Measurements from ENCODE around the gene LIPA. TPM values are rescaled to one million over a fixed set of nuclear protein-coding genes. Genes with fewer than 3 reads are reported as not detected.

LIPA gene
- total and polyA plus RNA-seq, 9 of the 15 experiments (the other 6 are each of a cell fraction or from before 2014, with no cell fraction given) = 0.07 to 0.40 (median 0.15) TPM; not detected in 1

DNA sequence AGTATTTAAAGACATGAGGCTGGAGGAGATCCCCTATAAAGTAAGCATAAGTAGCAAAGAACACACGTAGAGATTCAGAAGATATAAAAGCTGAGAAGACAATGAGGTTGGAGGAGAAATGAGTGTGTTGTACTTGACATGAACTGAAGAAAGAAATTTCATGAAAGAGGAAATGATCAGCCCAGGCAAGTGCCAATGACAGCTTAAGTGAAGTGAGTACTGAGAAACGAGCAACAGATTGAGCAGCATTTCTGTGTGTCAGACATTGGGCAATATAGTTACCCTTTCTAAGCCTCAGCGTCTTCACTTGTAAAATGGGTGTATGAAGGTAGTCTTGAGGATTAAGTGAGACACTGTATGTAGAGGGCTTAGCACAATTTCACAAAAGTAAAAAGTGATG, 4.8 kb upstream of the LIPA start (continued):
- TF ChIP-seq NR3C1 (CRISPR knock-in tag; IDR thresholded peaks at IDR 0.05) (no peak), ZNF551 (CRISPR knock-in tag; IDR thresholded peaks at IDR 0.05) (no peak), RUNX1 (IDR thresholded peaks at IDR 0.05; ENCODE audit: low read depth) (no peak), ZNF57 (CRISPR knock-in tag; IDR thresholded peaks at IDR 0.05) (no peak), ARHGAP35 (IDR thresholded peaks at IDR 0.05; ENCODE audit: partially characterized antibody) (no peak)
- TF ChIP-seq, protein P1, sequence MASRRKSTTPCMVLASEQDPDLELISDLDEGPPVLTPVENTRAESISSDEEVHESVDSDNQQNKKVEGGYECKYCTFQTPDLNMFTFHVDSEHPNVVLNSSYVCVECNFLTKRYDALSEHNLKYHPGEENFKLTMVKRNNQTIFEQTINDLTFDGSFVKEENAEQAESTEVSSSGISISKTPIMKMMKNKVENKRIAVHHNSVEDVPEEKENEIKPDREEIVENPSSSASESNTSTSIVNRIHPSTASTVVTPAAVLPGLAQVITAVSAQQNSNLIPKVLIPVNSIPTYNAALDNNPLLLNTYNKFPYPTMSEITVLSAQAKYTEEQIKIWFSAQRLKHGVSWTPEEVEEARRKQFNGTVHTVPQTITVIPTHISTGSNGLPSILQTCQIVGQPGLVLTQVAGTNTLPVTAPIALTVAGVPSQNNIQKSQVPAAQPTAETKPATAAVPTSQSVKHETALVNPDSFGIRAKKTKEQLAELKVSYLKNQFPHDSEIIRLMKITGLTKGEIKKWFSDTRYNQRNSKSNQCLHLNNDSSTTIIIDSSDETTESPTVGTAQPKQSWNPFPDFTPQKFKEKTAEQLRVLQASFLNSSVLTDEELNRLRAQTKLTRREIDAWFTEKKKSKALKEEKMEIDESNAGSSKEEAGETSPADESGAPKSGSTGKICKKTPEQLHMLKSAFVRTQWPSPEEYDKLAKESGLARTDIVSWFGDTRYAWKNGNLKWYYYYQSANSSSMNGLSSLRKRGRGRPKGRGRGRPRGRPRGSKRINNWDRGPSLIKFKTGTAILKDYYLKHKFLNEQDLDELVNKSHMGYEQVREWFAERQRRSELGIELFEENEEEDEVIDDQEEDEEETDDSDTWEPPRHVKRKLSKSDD (conservative IDR thresholded peaks at IDR 0.05; ENCODE audit: low read length) = no peak

DNA sequence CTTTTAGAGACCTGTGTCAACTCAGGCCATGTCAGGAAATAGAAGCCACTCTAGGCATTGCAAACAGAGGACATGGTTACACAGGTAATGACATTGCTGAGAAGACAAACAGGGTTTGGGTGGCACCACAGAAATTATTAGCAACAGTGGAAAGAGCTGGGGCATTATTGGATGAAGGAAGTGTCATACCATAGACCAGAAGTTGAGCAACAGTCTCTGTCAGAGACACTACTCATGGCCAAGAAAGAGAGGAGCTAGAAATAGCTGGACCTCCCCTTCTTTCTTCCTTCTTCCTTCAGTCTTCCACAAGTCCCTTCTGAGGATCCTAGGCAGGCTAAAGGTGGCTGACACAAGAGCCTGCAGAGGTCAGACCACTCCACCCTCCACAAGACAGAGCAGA, 4.2 kb upstream of the LIPA start:
- Histone ChIP-seq H4K20me1 (replicated peaks; ENCODE audit: control insufficient read depth, insufficient read depth, low read length) (no peaks in the 10 kb centered on the region), H3K79me2 (ENCODE audit: control insufficient read depth, insufficient read depth, low read length) (no peaks in the 10 kb centered on the region), H3K4me2 (ENCODE audit: insufficient read depth, low read length) (no peak overlapping the region), H3K9me1 (ENCODE audit: control insufficient read depth, insufficient read depth, low read length) (no peaks in the 10 kb centered on the region), H3K4me1 (replicated peaks in 1 of 2; ENCODE audit: control insufficient read depth in 2 of 2, insufficient read depth in 2 of 2, low read length in 2 of 2) (peaks cover 0 to 6% of the 10 kb centered on the region in 2 experiments; a peak in 2 of 5 replicates), H3K27me3 (ENCODE audit: control insufficient read depth in 2 of 2, insufficient read depth in 2 of 2, low read length in 2 of 2) (no peaks in the 10 kb centered on the region), H3K9me3 (replicated peaks; ENCODE audit: control insufficient read depth, insufficient read depth, low read depth, low read length) (no peaks in the 10 kb centered on the region), H3K9ac (ENCODE audit: insufficient read depth in 1 of 2, low read depth in 2 of 2, low read length in 2 of 2) (no peak overlapping the region), H3K4me3 (no peak overlapping the region), H3K36me3 (ENCODE audit: control insufficient read depth, insufficient read depth, low read length) (no peaks in the 10 kb centered on the region), H2AFZ (ENCODE audit: low read depth, low read length) (no peak overlapping the region), H3K27ac (ENCODE audit: extremely low read depth, low read depth, low read length) (no peak overlapping the region)
- no peak for FAIRE-seq
- no peak for DNase-seq (ENCODE audit: extremely low read depth in 1 of 4, low spot score in 3 of 4)
- in situ Hi-C loops (cut with MboI) (no loop called here), intact Hi-C loops (cut with micrococcal nuclease) (no loop called here)
- TF ChIP-seq POLR2G (IDR thresholded peaks at IDR 0.05; ENCODE audit: low read depth, low read length) (no peak), ZNF655 (CRISPR knock-in tag; IDR thresholded peaks at IDR 0.05) (no peak), FOXP1 (CRISPR knock-in tag; IDR thresholded peaks at IDR 0.05) (no peak), MBD2 (IDR thresholded peaks at IDR 0.05; ENCODE audit: borderline replicate concordance, low read depth) (no peak), ZNF146 (CRISPR knock-in tag; IDR thresholded peaks at IDR 0.05; ENCODE audit: unreplicated experiment) (no peak), U2AF2 (optimal IDR thresholded peaks at IDR 0.05; ENCODE audit: low read depth, low read length) (no peak), SMARCC2 (IDR thresholded peaks at IDR 0.05; ENCODE audit: low read depth) (no peak), STAT5B (CRISPR knock-in tag; IDR thresholded peaks at IDR 0.05) (no peak), CBX2 (IDR thresholded peaks at IDR 0.05; ENCODE audit: insufficient read depth, low read length, poor library complexity, severe bottlenecking) (no peak), ZNF175 (CRISPR knock-in tag; IDR thresholded peaks at IDR 0.05; ENCODE audit: low read depth) (no peak)
- TF ChIP-seq, protein P2, sequence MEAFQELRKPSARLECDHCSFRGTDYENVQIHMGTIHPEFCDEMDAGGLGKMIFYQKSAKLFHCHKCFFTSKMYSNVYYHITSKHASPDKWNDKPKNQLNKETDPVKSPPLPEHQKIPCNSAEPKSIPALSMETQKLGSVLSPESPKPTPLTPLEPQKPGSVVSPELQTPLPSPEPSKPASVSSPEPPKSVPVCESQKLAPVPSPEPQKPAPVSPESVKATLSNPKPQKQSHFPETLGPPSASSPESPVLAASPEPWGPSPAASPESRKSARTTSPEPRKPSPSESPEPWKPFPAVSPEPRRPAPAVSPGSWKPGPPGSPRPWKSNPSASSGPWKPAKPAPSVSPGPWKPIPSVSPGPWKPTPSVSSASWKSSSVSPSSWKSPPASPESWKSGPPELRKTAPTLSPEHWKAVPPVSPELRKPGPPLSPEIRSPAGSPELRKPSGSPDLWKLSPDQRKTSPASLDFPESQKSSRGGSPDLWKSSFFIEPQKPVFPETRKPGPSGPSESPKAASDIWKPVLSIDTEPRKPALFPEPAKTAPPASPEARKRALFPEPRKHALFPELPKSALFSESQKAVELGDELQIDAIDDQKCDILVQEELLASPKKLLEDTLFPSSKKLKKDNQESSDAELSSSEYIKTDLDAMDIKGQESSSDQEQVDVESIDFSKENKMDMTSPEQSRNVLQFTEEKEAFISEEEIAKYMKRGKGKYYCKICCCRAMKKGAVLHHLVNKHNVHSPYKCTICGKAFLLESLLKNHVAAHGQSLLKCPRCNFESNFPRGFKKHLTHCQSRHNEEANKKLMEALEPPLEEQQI (IDR thresholded peaks at IDR 0.05) = no peak
- no TSS peak for BruUV-seq (replicated peaks)
- CTCF ChIA-PET (ENCODE audit: low intra/inter-chr PET ratio) = no interaction called here
- POLR2A ChIA-PET = no interaction called here
- no peak for ATAC-seq

Measured in K562 (cell line).